K562 (cell line): Measurements from ENCODE around the gene NDC1. TPM values are rescaled to one million over a fixed set of nuclear protein-coding genes. Genes with fewer than 3 reads are reported as not detected.

Experiments used
- AFF4 ChIP-seq: sonication (generic); formaldehyde crosslinking; IDR thresholded peaks from 2 replicates; pipeline ENCODE4 v1.8.0; 2023; ENCODE audit warnings: mild to moderate bottlenecking, missing genetic modification reagents
- CHD1 ChIP-seq: fragments of 200-600 bp; sonication (generic); IDR thresholded peaks from one replicate; pipeline ENCODE4 v1.6.1; 2012; ENCODE audit warnings: mild to moderate bottlenecking, moderate library complexity, low read length, inconsistent platforms
- DMBX1 ChIP-seq: fragments of 250-450 bp; sonication (Bioruptor Pico); IDR thresholded peaks from 2 replicates; pipeline ENCODE4 v1.8.0; 2022; ENCODE audit warnings: inconsistent platforms, mild to moderate bottlenecking, moderate library complexity, borderline replicate concordance
- JUND ChIP-seq, 2 experiments: IDR thresholded peaks; 2 replicates in 1 of 2; 3 replicates in 1 of 2; pipeline ENCODE4 v1.6.1; 2011; ENCODE audit warnings: borderline replicate concordance in 2 of 2, low read depth in 2 of 2, low read length in 2 of 2, improper control_type of control experiment in 1 of 2, missing biosample characterization in 1 of 2, missing genetic modification characterization in 1 of 2, missing genetic modification reagents in 1 of 2
- LEF1 ChIP-seq: fragments of 450-650 bp; IDR thresholded peaks from 2 replicates; pipeline ENCODE4 v1.6.1; 2016; ENCODE audit warnings: mild to moderate bottlenecking
- MCM7 ChIP-seq, 2 experiments: fragments of 450-650 bp; IDR thresholded peaks; 2 replicates each; pipeline ENCODE4 v1.6.1; 2016 to 2018
- NFIX ChIP-seq: fragments of 250-450 bp; sonication (Bioruptor Pico); IDR thresholded peaks from 2 replicates; pipeline ENCODE4 v1.4.0; 2020; ENCODE audit warnings: low read depth, mild to moderate bottlenecking, moderate library complexity
- ZC3H4 ChIP-seq: sonication (generic); formaldehyde crosslinking; IDR thresholded peaks from 2 replicates; pipeline ENCODE4 v1.9.0; 2021; ENCODE audit warnings: missing genetic modification reagents, borderline replicate concordance
- ZFPM2 ChIP-seq: fragments of 250-450 bp; sonication (Bioruptor Pico); IDR thresholded peaks from 2 replicates; pipeline ENCODE4 v1.5.1; 2022; ENCODE audit warnings: mild to moderate bottlenecking
- ZKSCAN8 ChIP-seq: fragments of 200-800 bp; sonication (Bioruptor generic); IDR thresholded peaks from 2 replicates; pipeline ENCODE4 v1.6.1; 2016; ENCODE audit warnings: missing genetic modification characterization, missing compliant biosample characterization
- ZNF232 ChIP-seq: sonication (generic); formaldehyde crosslinking; IDR thresholded peaks from 2 replicates; pipeline ENCODE4 v1.8.0; 2022; ENCODE audit warnings: mild to moderate bottlenecking, missing genetic modification reagents
- ZNF512 ChIP-seq: IDR thresholded peaks from 2 replicates; pipeline ENCODE4 v1.6.1; 2016; ENCODE audit warnings: missing genetic modification characterization, missing compliant biosample characterization
- polyA plus RNA-seq, 8 experiments: library from polyadenylated mRNA; depleted of rRNA in 4 of 8; stranded (reverse) in 5 of 8; unstranded in 3 of 8; fragments of >200 nt; fragmentation: Nextera tagmentation in 2 of 8; fragmentation: Illumina TruSeq in 1 of 8; extraction: Ambion mirVana in 2 of 8; extraction: Trizol in 1 of 8; gene quantifications; 2 replicates each; pipeline versions ENCODE4 v1.2.1 to v1.2.3, GENCODE V29; 2011 to 2014; ENCODE audit warnings: inconsistent platforms in 1 of 8, missing spikeins in 1 of 8
- total RNA-seq, 7 experiments: library from RNA; depleted of rRNA in 6 of 7; stranded (reverse); fragments of >200 nt in 6 of 7; fragmentation: Illumina TruSeq in 2 of 7; extraction: Trizol in 2 of 7; gene quantifications; 2 replicates each; pipeline versions ENCODE4 v1.2.1 to v1.2.3, GENCODE V29; 2011 to 2021; ENCODE audit warnings: low replicate concordance in 1 of 7
- TF ChIP-seq, protein P1 (sequence below): fragments of 250-450 bp; sonication (Bioruptor Pico); IDR thresholded peaks from 2 replicates; pipeline ENCODE4 v1.4.0; 2020
- TF ChIP-seq, protein P2 (sequence below): fragments of 250-450 bp; sonication (Bioruptor Pico); IDR thresholded peaks from 2 replicates; pipeline ENCODE4 v1.4.0; 2020; ENCODE audit warnings: mild to moderate bottlenecking, moderate library complexity

The NDC1 gene
- total and polyA plus RNA-seq, 9 of the 15 experiments (the other 6 are each of a cell fraction or from before 2014, with no cell fraction given) = 26.9 to 102 (median 64.5) TPM

DNA sequence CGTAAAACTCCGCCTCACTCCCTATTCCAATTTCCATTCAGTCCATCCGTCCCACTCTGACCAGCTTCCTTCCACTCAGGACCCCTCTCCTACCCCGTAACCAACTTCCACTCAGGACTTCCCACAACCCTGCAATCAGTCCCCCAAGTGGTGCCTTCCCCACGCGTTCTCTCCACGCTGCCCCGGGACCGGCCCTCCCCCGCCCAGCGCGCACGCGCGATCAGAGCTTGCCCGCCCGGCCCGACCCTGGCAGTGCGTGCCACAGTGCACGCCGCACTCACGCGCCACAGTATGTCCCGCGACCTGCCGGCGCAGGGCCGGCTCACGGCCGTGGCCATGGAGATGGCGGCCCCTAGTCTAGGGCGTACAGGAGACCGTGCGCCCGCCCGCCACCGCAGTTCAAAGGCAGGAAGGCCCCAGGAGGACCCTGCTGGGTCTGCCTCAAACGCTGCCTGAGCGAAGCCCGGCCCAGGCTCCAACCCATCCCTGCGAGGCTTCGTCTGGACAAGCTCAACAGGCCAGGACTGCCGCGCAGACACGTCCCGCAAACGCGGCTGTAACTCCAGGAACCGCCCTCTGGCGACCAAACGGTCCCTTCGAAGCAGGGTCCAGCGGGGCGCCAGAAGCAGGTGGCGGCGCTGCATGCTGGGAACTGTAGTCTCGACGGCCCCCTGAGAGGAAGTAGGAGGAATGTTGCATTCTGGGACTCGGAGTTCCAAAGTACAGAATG, at the start of gene NDC1 (continued):
- TF ChIP-seq, protein P1, sequence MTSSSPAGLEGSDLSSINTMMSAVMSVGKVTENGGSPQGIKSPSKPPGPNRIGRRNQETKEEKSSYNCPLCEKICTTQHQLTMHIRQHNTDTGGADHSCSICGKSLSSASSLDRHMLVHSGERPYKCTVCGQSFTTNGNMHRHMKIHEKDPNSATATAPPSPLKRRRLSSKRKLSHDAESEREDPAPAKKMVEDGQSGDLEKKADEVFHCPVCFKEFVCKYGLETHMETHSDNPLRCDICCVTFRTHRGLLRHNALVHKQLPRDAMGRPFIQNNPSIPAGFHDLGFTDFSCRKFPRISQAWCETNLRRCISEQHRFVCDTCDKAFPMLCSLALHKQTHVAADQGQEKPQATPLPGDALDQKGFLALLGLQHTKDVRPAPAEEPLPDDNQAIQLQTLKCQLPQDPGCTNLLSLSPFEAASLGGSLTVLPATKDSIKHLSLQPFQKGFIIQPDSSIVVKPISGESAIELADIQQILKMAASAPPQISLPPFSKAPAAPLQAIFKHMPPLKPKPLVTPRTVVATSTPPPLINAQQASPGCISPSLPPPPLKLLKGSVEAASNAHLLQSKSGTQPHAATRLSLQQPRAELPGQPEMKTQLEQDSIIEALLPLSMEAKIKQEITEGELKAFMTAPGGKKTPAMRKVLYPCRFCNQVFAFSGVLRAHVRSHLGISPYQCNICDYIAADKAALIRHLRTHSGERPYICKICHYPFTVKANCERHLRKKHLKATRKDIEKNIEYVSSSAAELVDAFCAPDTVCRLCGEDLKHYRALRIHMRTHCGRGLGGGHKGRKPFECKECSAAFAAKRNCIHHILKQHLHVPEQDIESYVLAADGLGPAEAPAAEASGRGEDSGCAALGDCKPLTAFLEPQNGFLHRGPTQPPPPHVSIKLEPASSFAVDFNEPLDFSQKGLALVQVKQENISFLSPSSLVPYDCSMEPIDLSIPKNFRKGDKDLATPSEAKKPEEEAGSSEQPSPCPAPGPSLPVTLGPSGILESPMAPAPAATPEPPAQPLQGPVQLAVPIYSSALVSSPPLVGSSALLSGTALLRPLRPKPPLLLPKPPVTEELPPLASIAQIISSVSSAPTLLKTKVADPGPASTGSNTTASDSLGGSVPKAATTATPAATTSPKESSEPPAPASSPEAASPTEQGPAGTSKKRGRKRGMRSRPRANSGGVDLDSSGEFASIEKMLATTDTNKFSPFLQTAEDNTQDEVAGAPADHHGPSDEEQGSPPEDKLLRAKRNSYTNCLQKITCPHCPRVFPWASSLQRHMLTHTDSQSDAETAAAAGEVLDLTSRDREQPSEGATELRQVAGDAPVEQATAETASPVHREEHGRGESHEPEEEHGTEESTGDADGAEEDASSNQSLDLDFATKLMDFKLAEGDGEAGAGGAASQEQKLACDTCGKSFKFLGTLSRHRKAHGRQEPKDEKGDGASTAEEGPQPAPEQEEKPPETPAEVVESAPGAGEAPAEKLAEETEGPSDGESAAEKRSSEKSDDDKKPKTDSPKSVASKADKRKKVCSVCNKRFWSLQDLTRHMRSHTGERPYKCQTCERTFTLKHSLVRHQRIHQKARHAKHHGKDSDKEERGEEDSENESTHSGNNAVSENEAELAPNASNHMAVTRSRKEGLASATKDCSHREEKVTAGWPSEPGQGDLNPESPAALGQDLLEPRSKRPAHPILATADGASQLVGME = peak; percentile 20; the same call in 1 of the 2 replicates
- TF ChIP-seq ZKSCAN8 (CRISPR knock-in tag) (peak; percentile 98), AFF4 (CRISPR knock-in tag) (peak; percentile 96), DMBX1 (peak; percentile 88), ZFPM2 (CRISPR knock-in tag) (no peak), ZC3H4 (CRISPR knock-in tag) (no peak), NFIX (CRISPR knock-in tag) (no peak), MCM7 (IDR thresholded peaks at IDR 0.05) (no peak), LEF1 (no peak; the same call in 1 of the 2 replicates), ZNF232 (no peak), JUND (IDR thresholded peaks at IDR 0.05; ENCODE audit: borderline replicate concordance, low read depth, low read length) (peak; percentile 79; the same call in 1 of the 2 replicates), JUND (tag; IDR thresholded peaks at IDR 0.05; ENCODE audit: borderline replicate concordance, low read depth, low read length) (peak; percentile 55; the same call in 1 of the 3 replicates), ZNF512 (no peak), CHD1 (no peak)
- TF ChIP-seq, protein P2, sequence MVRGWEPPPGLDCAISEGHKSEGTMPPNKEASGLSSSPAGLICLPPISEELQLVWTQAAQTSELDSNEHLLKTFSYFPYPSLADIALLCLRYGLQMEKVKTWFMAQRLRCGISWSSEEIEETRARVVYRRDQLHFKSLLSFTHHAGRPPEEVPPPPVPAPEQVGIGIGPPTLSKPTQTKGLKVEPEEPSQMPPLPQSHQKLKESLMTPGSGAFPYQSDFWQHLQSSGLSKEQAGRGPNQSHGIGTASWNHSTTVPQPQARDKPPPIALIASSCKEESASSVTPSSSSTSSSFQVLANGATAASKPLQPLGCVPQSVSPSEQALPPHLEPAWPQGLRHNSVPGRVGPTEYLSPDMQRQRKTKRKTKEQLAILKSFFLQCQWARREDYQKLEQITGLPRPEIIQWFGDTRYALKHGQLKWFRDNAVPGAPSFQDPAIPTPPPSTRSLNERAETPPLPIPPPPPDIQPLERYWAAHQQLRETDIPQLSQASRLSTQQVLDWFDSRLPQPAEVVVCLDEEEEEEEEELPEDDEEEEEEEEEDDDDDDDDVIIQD (CRISPR knock-in tag) = peak; percentile 87
